ENCODE results near the gene HBM.
"Not testable (repeated sequence)": the region's sequence is repeated elsewhere in the genome, so short reads cannot be mapped to it uniquely, and the experiment has no call there.

DNA sequence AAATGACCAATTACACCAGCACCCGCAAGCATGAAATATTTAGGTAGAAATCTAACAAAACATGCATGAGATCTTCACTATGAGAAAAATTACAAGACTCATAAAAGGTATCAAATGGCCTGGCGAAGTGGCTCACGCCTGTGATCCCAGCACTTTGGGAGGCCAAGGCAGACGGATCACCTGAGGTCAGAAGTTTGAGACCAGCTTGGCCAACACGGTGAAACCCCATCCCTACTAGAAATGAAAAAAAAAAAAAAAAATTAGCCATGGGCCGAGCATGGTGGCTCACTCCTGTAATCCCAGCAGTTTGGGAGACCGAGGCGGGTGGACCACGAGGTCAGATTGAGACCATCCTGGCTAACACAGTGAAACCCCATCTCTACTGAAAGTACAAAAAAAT lies 38.3 kb downstream of the HBM start:
- TF ChIP-seq POLR2AphosphoS5 (IDR thresholded peaks at IDR 0.05; ENCODE audit: insufficient read depth in 1 of 2, low read depth in 1 of 2); CTCF (IDR thresholded peaks at IDR 0.05); POLR2A (IDR thresholded peaks at IDR 0.05): not testable (repeated sequence)

Measured in vagina (tissue), 2 donors.